SJCRH30 (cell line): ENCODE measurements around the gene CCDC24. TPM values are rescaled to one million over a fixed set of nuclear protein-coding genes. Genes with fewer than 3 reads are reported as not detected.

Source experiments
- DNase-seq, 2 experiments: peaks; one replicate each; pipeline ENCODE4 v3.0.0-alpha.2; 2015 to 2020
- H3K27ac ChIP-seq: fragments of 250-450 bp; sonication (Bioruptor Pico); 2 replicates; pipeline ENCODE4 v1.5.1; 2020; ENCODE audit warnings: mild to moderate bottlenecking, moderate library complexity
- H3K27me3 ChIP-seq: fragments of 250-450 bp; sonication (Bioruptor Pico); 2 replicates; pipeline ENCODE4 v1.5.1; 2020; ENCODE audit warnings: mild to moderate bottlenecking, moderate library complexity
- H3K36me3 ChIP-seq: fragments of 250-450 bp; sonication (Bioruptor Pico); 2 replicates; pipeline ENCODE4 v1.5.1; 2020; ENCODE audit warnings: mild to moderate bottlenecking, moderate library complexity
- H3K4me1 ChIP-seq: fragments of 250-450 bp; sonication (Bioruptor Pico); 2 replicates; pipeline ENCODE4 v1.5.1; 2020; ENCODE audit warnings: mild to moderate bottlenecking, moderate library complexity
- H3K4me3 ChIP-seq: fragments of 250-450 bp; sonication (Bioruptor Pico); 2 replicates; pipeline ENCODE4 v1.5.1; 2020; ENCODE audit warnings: mild to moderate bottlenecking, moderate library complexity
- H3K9me3 ChIP-seq: fragments of 250-450 bp; sonication (Bioruptor Pico); replicated peaks from 2 replicates; pipeline ENCODE4 v1.5.1; 2020; ENCODE audit warnings: mild to moderate bottlenecking, moderate library complexity
- total RNA-seq: library from RNA; depleted of rRNA; stranded (reverse); fragments of >200 nt; shearing (Covaris generic); gene quantifications from 2 replicates; pipeline ENCODE4 v1.2.3, GENCODE V29; 2014

Gene CCDC24
- total RNA-seq, 1 experiment from 2014 or later, result 0.85 TPM

- H3K9me3 ChIP-seq, result no peaks in the 10 kb centered on the region
- H3K36me3 ChIP-seq, result no peaks in the 10 kb centered on the region
- no peak for DNase-seq
- H3K4me1 ChIP-seq, result peaks cover 11% of the 10 kb centered on the region; the same call in 1 of the 2 replicates
- H3K4me3 ChIP-seq, result peak overlapping the region; percentile 80
- H3K27me3 ChIP-seq, result no peaks in the 10 kb centered on the region
- H3K27ac ChIP-seq, result no peak overlapping the region; the same call in 1 of the 2 replicates
Measured at GRCh38 chr1:44029260-44029910, 38.0 kb downstream of the CCDC24 start.

DNA sequence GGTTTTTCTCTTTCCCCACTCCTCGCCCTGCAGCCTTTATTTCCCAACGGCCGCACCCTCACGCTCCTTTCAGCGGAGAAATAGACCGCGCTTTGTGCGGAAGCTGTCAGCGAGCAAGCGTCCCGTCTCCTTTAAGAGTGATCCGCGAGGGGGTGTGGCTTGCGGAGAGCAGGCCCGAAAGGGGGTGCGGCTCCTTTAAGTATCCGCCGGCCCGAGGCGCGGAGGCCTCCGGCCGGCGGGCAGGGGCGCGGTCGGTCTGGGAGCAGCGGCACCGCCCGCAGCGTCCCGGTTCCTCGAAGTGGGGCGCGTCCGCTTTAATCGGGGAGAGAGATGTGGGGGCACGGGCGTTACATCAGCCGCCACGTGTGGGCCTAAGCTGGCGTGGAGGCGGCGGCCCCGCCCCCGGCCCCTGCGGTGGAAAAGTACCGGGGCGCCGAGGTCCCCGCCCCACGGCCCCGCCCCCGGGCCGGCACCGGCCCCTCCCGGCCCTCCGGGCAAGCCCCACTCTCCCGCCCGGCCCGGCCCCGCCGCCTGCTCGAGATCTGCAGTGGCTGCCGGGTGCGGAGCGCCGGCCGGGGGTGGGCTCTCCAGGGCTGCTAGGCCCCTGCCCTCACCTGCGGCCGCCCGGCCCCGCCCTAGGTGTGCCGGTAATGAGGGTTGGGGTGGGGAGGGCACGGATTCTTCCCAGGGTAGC is 38.7 kb downstream of the CCDC24 start:
- H3K9me3 ChIP-seq, result no peaks in the 10 kb centered on the region
- H3K36me3 ChIP-seq, result no peaks in the 10 kb centered on the region
- H3K4me3 ChIP-seq, result peak overlapping the region; percentile 80
- DNase-seq, result peak; percentile 88 to 90
- H3K4me1 ChIP-seq, result peaks cover 12% of the 10 kb centered on the region
- peak overlapping the region; percentile 51; the same call in 1 of the 2 replicates for H3K27ac ChIP-seq
- no peaks in the 10 kb centered on the region for H3K27me3 ChIP-seq

GRCh38 chr1:44030605-44031251 is 39.3 kb downstream of the CCDC24 start:
- Histone ChIP-seq H3K36me3 (no peaks in the 10 kb centered on the region), H3K4me1 (peaks cover 19% of the 10 kb centered on the region), H3K27me3 (no peaks in the 10 kb centered on the region), H3K9me3 (no peaks in the 10 kb centered on the region), H3K27ac (no peak overlapping the region), H3K4me3 (peak overlapping the region; percentile 80)
- DNase-seq, result peak; percentile 67 to 69

DNA sequence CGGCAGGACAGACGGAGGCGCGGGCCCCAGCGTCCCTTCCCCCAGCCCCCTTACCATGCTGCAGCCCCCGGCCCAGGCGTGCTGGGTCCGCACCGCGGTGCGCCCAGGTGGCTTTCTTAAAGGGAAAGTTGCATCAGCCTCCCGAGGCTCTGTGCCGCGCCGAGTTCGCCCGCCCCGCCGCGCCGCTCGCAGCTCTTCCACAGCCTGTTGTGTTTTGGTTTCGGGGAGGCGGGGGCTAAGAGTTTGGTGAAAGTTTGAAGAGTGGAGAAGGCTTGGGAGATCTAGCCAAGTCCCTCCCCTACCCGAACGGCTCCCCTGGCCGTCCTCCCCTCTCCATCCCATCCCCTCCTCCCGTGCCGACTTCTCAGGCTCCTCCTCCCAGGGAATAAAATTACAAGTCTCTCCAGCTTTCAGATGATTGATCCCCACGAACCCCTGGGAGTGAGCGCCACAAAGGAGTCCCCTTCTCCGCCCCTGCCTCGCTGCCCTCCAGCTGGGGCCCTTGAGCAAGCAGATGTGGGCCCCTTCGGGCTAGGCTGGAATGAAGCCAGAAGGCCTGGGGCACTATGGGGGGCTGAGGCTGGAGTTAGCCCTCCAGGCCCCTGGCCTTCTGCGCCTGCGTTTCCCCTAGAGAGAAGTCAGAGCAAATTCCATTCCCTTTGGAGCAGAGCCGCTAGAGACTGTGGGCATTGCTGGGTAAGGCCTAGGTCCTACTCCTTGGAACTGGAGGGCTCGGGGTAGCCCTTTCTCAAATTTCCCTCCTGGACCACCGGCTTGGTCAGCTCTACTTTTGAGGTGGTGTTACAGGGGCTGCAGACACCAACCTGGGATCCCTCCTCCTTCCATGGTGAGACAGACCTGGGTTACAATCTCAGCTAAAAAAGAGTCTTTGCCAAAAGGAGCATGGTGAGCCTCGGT is 40.1 kb downstream of the CCDC24 start, which contains the start of gene SLC6A9:
Gene SLC6A9, minus strand, starts transcription at position 211 of the 918 bp plus-strand sequence. CDS start 7,185 bp downstream, outside the sequence.
- H3K27ac ChIP-seq, result no peak within 1 kb of the TSS
- no peaks in the 10 kb centered on the region for H3K9me3 ChIP-seq
- peaks cover 27% of the 10 kb centered on the region for H3K4me1 ChIP-seq
- peak; percentile 59 to 71 for DNase-seq
- H3K4me3 ChIP-seq, result peak within 1 kb of the TSS; percentile 80
- no peaks in the 10 kb centered on the region for H3K27me3 ChIP-seq
- H3K36me3 ChIP-seq, result no peaks in the 10 kb centered on the region

- Histone ChIP-seq H3K9me3 (no peaks in the 10 kb centered on the region), H3K27ac (no peak overlapping the region), H3K4me1 (peaks cover 33% of the 10 kb centered on the region), H3K4me3 (no peak overlapping the region), H3K27me3 (no peaks in the 10 kb centered on the region), H3K36me3 (no peaks in the 10 kb centered on the region)
- DNase-seq, result no peak
Measured at GRCh38 chr1:44032170-44032790, 40.9 kb downstream of the CCDC24 start.

- Histone ChIP-seq H3K27ac (no peak overlapping the region), H3K9me3 (no peaks in the 10 kb centered on the region), H3K4me3 (no peak overlapping the region), H3K36me3 (no peaks in the 10 kb centered on the region), H3K27me3 (no peaks in the 10 kb centered on the region), H3K4me1 (peaks cover 33% of the 10 kb centered on the region)
- no peak for DNase-seq
Measured at GRCh38 chr1:44033041-44033575, 41.7 kb downstream of the CCDC24 start.

DNA sequence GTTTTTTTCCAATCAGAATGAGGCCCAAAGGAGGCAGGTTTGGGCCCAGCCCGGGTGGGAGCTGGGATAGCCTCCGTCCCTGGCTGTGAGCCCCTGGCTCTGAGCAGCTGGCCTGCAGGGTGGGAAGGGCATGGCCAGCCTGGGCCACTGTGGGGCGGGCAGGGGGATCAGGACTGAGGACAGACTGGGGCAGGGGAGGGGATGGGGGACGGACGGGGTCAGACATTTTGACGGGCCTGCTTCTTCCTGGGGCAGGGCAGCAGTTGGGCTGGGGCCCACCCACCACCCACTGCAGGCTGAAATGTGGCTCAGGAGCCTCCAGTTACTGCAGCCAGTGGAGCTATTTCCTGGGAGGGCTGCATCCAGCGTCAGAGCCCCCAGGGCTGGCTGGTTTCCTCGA is 42.4 kb downstream of the CCDC24 start:
- no peak for DNase-seq
- no peaks in the 10 kb centered on the region for H3K27me3 ChIP-seq
- no peak overlapping the region for H3K27ac ChIP-seq
- peaks cover 33% of the 10 kb centered on the region for H3K4me1 ChIP-seq
- H3K9me3 ChIP-seq, result no peaks in the 10 kb centered on the region
- no peaks in the 10 kb centered on the region for H3K36me3 ChIP-seq
- no peak overlapping the region for H3K4me3 ChIP-seq

DNA sequence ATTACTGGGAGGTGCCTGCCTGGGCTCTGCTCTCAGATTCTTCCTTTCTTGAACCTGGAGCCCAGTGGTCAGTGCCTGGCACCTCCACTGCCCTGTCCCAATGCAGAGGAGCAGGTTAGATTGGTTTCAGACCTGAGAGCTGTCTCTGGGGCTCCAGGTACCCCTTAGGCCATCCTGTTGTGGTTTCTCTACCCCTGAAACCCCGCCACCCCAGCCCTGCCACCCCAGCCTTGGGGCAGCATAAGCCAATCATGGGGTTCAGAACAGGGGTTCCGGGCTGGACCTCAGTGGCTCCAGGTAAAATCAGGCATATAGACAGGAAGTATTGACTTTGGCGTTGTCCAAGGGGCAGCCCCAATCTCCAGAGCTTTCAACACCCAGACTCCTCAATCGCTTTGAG is 43.0 kb downstream of the CCDC24 start:
- Histone ChIP-seq H3K9me3 (no peaks in the 10 kb centered on the region), H3K36me3 (no peaks in the 10 kb centered on the region), H3K27ac (no peak overlapping the region), H3K27me3 (no peaks in the 10 kb centered on the region), H3K4me3 (no peak overlapping the region), H3K4me1 (peaks cover 31% of the 10 kb centered on the region)
- DNase-seq, result no peak

- no peak for DNase-seq
Measured at GRCh38 chr1:44034976-44035716, 43.7 kb downstream of the CCDC24 start.

DNA sequence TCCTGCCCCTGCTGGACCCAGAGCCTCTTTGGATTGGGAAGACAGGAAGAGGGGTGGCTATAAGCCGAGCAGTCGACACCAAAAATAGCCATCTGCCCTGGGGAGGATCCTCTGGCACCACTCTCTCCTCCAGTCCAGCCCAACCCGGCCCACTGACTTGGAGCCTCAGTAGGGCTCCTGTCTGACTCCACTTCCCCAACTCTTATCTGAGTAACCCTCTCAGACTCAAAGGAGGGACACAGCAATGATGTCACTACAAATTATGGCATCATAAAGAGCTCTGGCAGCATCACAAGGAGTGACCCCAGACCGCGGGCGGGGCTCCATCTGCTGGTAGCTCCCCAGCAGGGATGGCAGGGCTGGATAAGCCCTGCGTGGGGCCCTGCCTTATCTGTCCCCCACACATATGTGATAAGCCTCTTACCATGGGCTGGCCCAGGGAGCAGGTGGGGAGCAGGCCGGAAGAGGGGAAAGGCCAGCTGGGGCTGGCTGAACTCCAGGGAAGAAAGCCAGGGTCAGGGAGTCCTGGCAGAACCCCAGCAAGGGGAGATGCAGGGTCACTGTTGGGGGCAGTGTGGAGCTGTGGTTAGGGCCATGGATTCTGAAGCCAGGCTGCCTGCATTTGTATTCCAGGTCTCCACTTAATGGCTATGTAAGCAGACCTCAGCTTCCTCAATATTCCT is 44.5 kb downstream of the CCDC24 start:
- no peaks in the 10 kb centered on the region for H3K27me3 ChIP-seq
- no peak overlapping the region; the same call in 1 of the 2 replicates for H3K27ac ChIP-seq
- H3K4me1 ChIP-seq, result peaks cover 28% of the 10 kb centered on the region
- no peaks in the 10 kb centered on the region for H3K9me3 ChIP-seq
- H3K4me3 ChIP-seq, result no peak overlapping the region
- DNase-seq, result peak; percentile 81 to 84
- H3K36me3 ChIP-seq, result no peaks in the 10 kb centered on the region

More at GRCh38 chr1:44034976-44035716, 43.7 kb downstream of the CCDC24 start:
- Histone ChIP-seq H3K4me1 (peaks cover 28% of the 10 kb centered on the region), H3K27ac (no peak overlapping the region), H3K27me3 (no peaks in the 10 kb centered on the region), H3K36me3 (no peaks in the 10 kb centered on the region), H3K4me3 (no peak overlapping the region), H3K9me3 (no peaks in the 10 kb centered on the region)

GRCh38 chr1:44036409-44037139 is 45.2 kb downstream of the CCDC24 start:
- Histone ChIP-seq H3K4me1 (peaks cover 27% of the 10 kb centered on the region), H3K27ac (peak overlapping the region; percentile 13; the same call in 1 of the 2 replicates), H3K4me3 (no peak overlapping the region), H3K27me3 (no peaks in the 10 kb centered on the region), H3K9me3 (no peaks in the 10 kb centered on the region), H3K36me3 (no peaks in the 10 kb centered on the region)
- DNase-seq, result peak; percentile 77 to 90

- Histone ChIP-seq H3K9me3 (no peaks in the 10 kb centered on the region), H3K27ac (no peak overlapping the region), H3K27me3 (no peaks in the 10 kb centered on the region), H3K36me3 (no peaks in the 10 kb centered on the region), H3K4me1 (peaks cover 22% of the 10 kb centered on the region), H3K4me3 (no peak overlapping the region)
- DNase-seq, result no peak
Measured at GRCh38 chr1:44037154-44037553, 45.8 kb downstream of the CCDC24 start.
